HL-60 (cell line): Measurements from ENCODE around the gene HYDIN.

Source experiments
- DNase-seq, 2 experiments: peaks; one replicate each; pipeline ENCODE4 v3.0.0-alpha.2; 2010 to 2020; ENCODE audit warnings: low read depth in 1 of 2, low spot score in 1 of 2
- H3K27ac ChIP-seq: fragments of 250-450 bp; sonication (Bioruptor Pico); replicated peaks from 2 replicates; pipeline ENCODE4 v1.5.1; 2020; ENCODE audit warnings: mild to moderate bottlenecking, moderate library complexity
- H3K27me3 ChIP-seq: fragments of 250-450 bp; sonication (Bioruptor Pico); 2 replicates; pipeline ENCODE4 v1.5.1; 2021; ENCODE audit warnings: mild to moderate bottlenecking, moderate library complexity; ENCODE audit not compliant: insufficient read depth, poor library complexity, severe bottlenecking
- H3K4me3 ChIP-seq: replicated peaks from 2 replicates; pipeline ENCODE4 v1.5.1; 2011; ENCODE audit warnings: mild to moderate bottlenecking, control low read depth, low read length; ENCODE audit not compliant: insufficient read depth
- CTCF ChIP-seq: IDR thresholded peaks from one replicate; pipeline ENCODE4 v1.5.1; 2011; ENCODE audit warnings: low read length, control low read depth, inconsistent platforms; ENCODE audit not compliant: insufficient read depth
- GABPA ChIP-seq: IDR thresholded peaks from 2 replicates; pipeline ENCODE4 v1.6.1; 2012; ENCODE audit warnings: low read depth
- POLR2AphosphoS5 ChIP-seq: IDR thresholded peaks from 2 replicates; pipeline ENCODE4 v1.6.1; 2012; ENCODE audit warnings: low read depth
- REST ChIP-seq: IDR thresholded peaks from 2 replicates; pipeline ENCODE4 v1.6.1; 2012; ENCODE audit warnings: low read depth; ENCODE audit not compliant: insufficient replicate concordance
- SPI1 ChIP-seq: IDR thresholded peaks from 2 replicates; pipeline ENCODE4 v1.6.1; 2012; ENCODE audit warnings: low read depth, mild to moderate bottlenecking, borderline replicate concordance

Gene HYDIN

GRCh38 chr16:71216714-71217113 lies 13.8 kb downstream of the HYDIN start:
- peaks cover 2% of the 10 kb centered on the region for H3K27me3 ChIP-seq
- DNase-seq: no peak
- TF ChIP-seq CTCF (no peak), POLR2AphosphoS5 (no peak), GABPA (no peak), REST (no peak), SPI1 (no peak)
- H3K27ac ChIP-seq: no peak overlapping the region
- H3K4me3 ChIP-seq: no peak overlapping the region

- DNase-seq: no peak
- Histone ChIP-seq H3K27ac (no peak overlapping the region), H3K4me3 (no peak overlapping the region), H3K27me3 (peaks cover 2% of the 10 kb centered on the region)
- TF ChIP-seq GABPA: no peak
- TF ChIP-seq SPI1: no peak
- TF ChIP-seq POLR2AphosphoS5: no peak
- TF ChIP-seq REST: no peak
- TF ChIP-seq CTCF: no peak
Observed at GRCh38 chr16:71214746-71215381, 15.7 kb downstream of the HYDIN start.

GRCh38 chr16:71205482-71206131 lies 24.9 kb downstream of the HYDIN start:
- TF ChIP-seq SPI1 (no peak), CTCF (no peak), GABPA (no peak), REST (no peak), POLR2AphosphoS5 (no peak)
- Histone ChIP-seq H3K4me3 (no peak overlapping the region), H3K27ac (no peak overlapping the region), H3K27me3 (peaks cover 2% of the 10 kb centered on the region)
- DNase-seq: no peak
